HepG2 (cell line): Measurements from ENCODE around the gene CNTROB. TPM values are rescaled to one million over a fixed set of nuclear protein-coding genes. Genes with fewer than 3 reads are reported as not detected.

ENCODE experiments used
- ATAC-seq: fragments of 200-7000 bp; cut with Tn5 transposase; 3 replicates; pipeline ENCODE4 v1.9.1; 2020; ENCODE audit warnings: mild to moderate bottlenecking, moderate library complexity
- BruUV-seq: library from RNA; stranded (reverse); fragments of 400-500 nt; replicated peaks from 2 replicates; lab custom pipeline; 2021; lab: Mats Ljungman, UMichigan
- CTCF ChIA-PET: fragments of 300-600 bp; formaldehyde crosslinking; extraction: SDS; loops from one replicate; lab custom pipeline; 2021; ENCODE audit warnings: low total read pairs, inconsistent platforms, low intra/inter-chr PET ratio; lab: Yijun Ruan, JAX
- POLR2A ChIA-PET: fragments of 350-600 bp; sonication (Branson Sonifier 250); formaldehyde crosslinking; loops from one replicate; lab custom pipeline; 2020; ENCODE audit warnings: antibody characterized with exemption, inconsistent platforms; lab: Yijun Ruan, JAX
- DNase-seq: peaks from one replicate; pipeline ENCODE4 v3.0.0-alpha.2; 2015; ENCODE audit warnings: low spot score
- FAIRE-seq: peaks from 3 replicates; lab custom pipeline; 2011; peaks lifted over from hg19 to GRCh38; lab: Jason Lieb, UNC
- H2AFZ ChIP-seq: one replicate; pipeline ENCODE4 v1.6.1; 2011; ENCODE audit warnings: low read length, inconsistent platforms
- H3K27ac ChIP-seq: fragments of 300-600 bp; 3 replicates; pipeline ENCODE4 v1.8.0; 2011; ENCODE audit warnings: mixed run types, mild to moderate bottlenecking, mixed read lengths, low read length, inconsistent platforms; ENCODE audit not compliant: insufficient read depth; ENCODE audit errors: extremely low read length
- H3K27me3 ChIP-seq, 2 experiments: fragments of 200-600 bp in 1 of 2; 2 replicates in 1 of 2; 3 replicates in 1 of 2; pipeline versions ENCODE4 v1.6.0 to v1.8.0; 2011; ENCODE audit warnings: low read length in 2 of 2, mild to moderate bottlenecking in 2 of 2, moderate library complexity in 2 of 2, inconsistent platforms in 1 of 2; ENCODE audit not compliant: insufficient read depth in 2 of 2, control insufficient read depth in 1 of 2
- H3K36me3 ChIP-seq, 2 experiments: fragments of 200-600 bp in 1 of 2; replicated peaks in 1 of 2; 2 replicates in 1 of 2; 3 replicates in 1 of 2; pipeline versions ENCODE4 v1.5.1 to v1.8.0; 2011; ENCODE audit warnings: low read length in 2 of 2, inconsistent platforms in 1 of 2; ENCODE audit not compliant: insufficient read depth in 2 of 2, control insufficient read depth in 1 of 2
- H3K4me1 ChIP-seq: 2 replicates; pipeline ENCODE4 v1.5.1; 2012; ENCODE audit warnings: low read length, inconsistent platforms; ENCODE audit not compliant: insufficient read depth
- H3K4me2 ChIP-seq: 2 replicates; pipeline ENCODE4 v1.6.0; 2011; ENCODE audit warnings: low read depth, low read length, inconsistent platforms
- H3K4me3 ChIP-seq, 3 experiments: fragments of 200-600 bp in 1 of 3; sonication (generic), shearing (Covaris generic) in 1 of 3; replicated peaks in 1 of 3; 2 replicates each; pipeline ENCODE4 v1.5.1; 2011 to 2016; ENCODE audit warnings: low read length in 3 of 3, inconsistent platforms in 2 of 3, low read depth in 2 of 3, mild to moderate bottlenecking in 2 of 3, control low read depth in 1 of 3, mixed read lengths in 1 of 3; ENCODE audit not compliant: insufficient read depth in 1 of 3
- H3K79me2 ChIP-seq: one replicate; pipeline ENCODE4 v1.6.1; 2011; ENCODE audit warnings: low read length, inconsistent platforms; ENCODE audit not compliant: insufficient read depth
- H3K9ac ChIP-seq: 2 replicates; pipeline ENCODE4 v1.6.0; 2011; ENCODE audit warnings: mild to moderate bottlenecking, low read depth, low read length, inconsistent platforms; ENCODE audit not compliant: insufficient read depth
- H3K9me3 ChIP-seq: 2 replicates; pipeline ENCODE4 v1.5.1; 2012; ENCODE audit warnings: mild to moderate bottlenecking, low read length
- H4K20me1 ChIP-seq: 2 replicates; pipeline ENCODE4 v1.6.0; 2011; ENCODE audit warnings: inconsistent platforms, mild to moderate bottlenecking, low read length, moderate library complexity; ENCODE audit not compliant: insufficient read depth
- ASH2L ChIP-seq: fragments of 300-600, 200-600 bp; sonication (generic); IDR thresholded peaks from 2 replicates; pipeline ENCODE4 v1.7.0; 2017; ENCODE audit warnings: low read depth, mild to moderate bottlenecking, moderate library complexity, mixed read lengths, low read length; ENCODE audit not compliant: insufficient read length
- ATF3 ChIP-seq: sonication (generic); formaldehyde crosslinking; IDR thresholded peaks from 2 replicates; pipeline ENCODE4 v1.4.0; 2020; ENCODE audit warnings: missing genetic modification reagents
- CTCF ChIP-seq: sonication (generic); formaldehyde crosslinking; IDR thresholded peaks from 2 replicates; pipeline ENCODE4 v1.5.0; 2020; ENCODE audit warnings: mild to moderate bottlenecking, missing genetic modification reagents, moderate library complexity
- FOXA1 ChIP-seq, 2 experiments: fragments of 450-650 bp in 1 of 2; sonication (generic) in 1 of 2; formaldehyde crosslinking in 1 of 2; IDR thresholded peaks; 2 replicates each; pipeline versions ENCODE4 v1.4.0 to v1.6.1; 2016 to 2020; ENCODE audit warnings: missing genetic modification reagents in 1 of 2
- FOXJ3 ChIP-seq: sonication (generic); formaldehyde crosslinking; IDR thresholded peaks from 2 replicates; pipeline ENCODE4 v1.4.0; 2020; ENCODE audit warnings: missing genetic modification reagents, mild to moderate bottlenecking, borderline replicate concordance
- HDAC1 ChIP-seq: sonication (generic); formaldehyde crosslinking; IDR thresholded peaks from 2 replicates; pipeline ENCODE4 v1.5.1; 2020; ENCODE audit warnings: mild to moderate bottlenecking, missing genetic modification reagents
- KLF15 ChIP-seq: sonication (generic); formaldehyde crosslinking; IDR thresholded peaks from 2 replicates; pipeline ENCODE4 v1.8.1; 2023; ENCODE audit warnings: borderline replicate concordance, mild to moderate bottlenecking, inconsistent platforms, missing genetic modification reagents, mixed read lengths
- LCORL ChIP-seq, 2 experiments: fragments of 450-650 bp in 1 of 2; sonication (generic) in 1 of 2; formaldehyde crosslinking in 1 of 2; IDR thresholded peaks; 2 replicates each; pipeline versions ENCODE4 v1.5.0 to v1.6.1; 2017 to 2020; ENCODE audit warnings: antibody characterized with exemption in 1 of 2, missing genetic modification reagents in 1 of 2
- MAZ ChIP-seq, 2 experiments: sonication (generic) in 1 of 2; formaldehyde crosslinking in 1 of 2; IDR thresholded peaks; 2 replicates each; pipeline versions ENCODE4 v1.5.0 to v1.6.1; 2012 to 2020; ENCODE audit warnings: low read depth in 2 of 2, mild to moderate bottlenecking in 2 of 2, borderline replicate concordance in 1 of 2, improper control_type of control experiment in 1 of 2, low read length in 1 of 2, missing genetic modification reagents in 1 of 2, moderate library complexity in 1 of 2
- NFE2 ChIP-seq: sonication (generic); formaldehyde crosslinking; IDR thresholded peaks from 2 replicates; pipeline ENCODE4 v1.4.0; 2020; ENCODE audit warnings: missing genetic modification reagents
- RBAK ChIP-seq: sonication (generic); formaldehyde crosslinking; IDR thresholded peaks from 2 replicates; pipeline ENCODE4 v1.5.1; 2020; ENCODE audit warnings: mild to moderate bottlenecking, missing genetic modification reagents
- ZNF33B ChIP-seq: sonication (generic); formaldehyde crosslinking; IDR thresholded peaks from 2 replicates; pipeline ENCODE4 v1.5.1; 2020; ENCODE audit warnings: mild to moderate bottlenecking, missing genetic modification reagents
- ZNF546 ChIP-seq: sonication (generic); formaldehyde crosslinking; conservative IDR thresholded peaks from 2 replicates; pipeline ENCODE4 v1.8.1; 2023; ENCODE audit warnings: mild to moderate bottlenecking, missing genetic modification reagents
- ZNF687 ChIP-seq: sonication (generic); formaldehyde crosslinking; IDR thresholded peaks from 2 replicates; pipeline ENCODE4 v1.5.1; 2020; ENCODE audit warnings: mild to moderate bottlenecking, missing genetic modification reagents, moderate library complexity
- ZSCAN20 ChIP-seq: sonication (generic); formaldehyde crosslinking; IDR thresholded peaks from 2 replicates; pipeline ENCODE4 v1.4.0; 2020; ENCODE audit warnings: missing genetic modification reagents, mild to moderate bottlenecking, borderline replicate concordance
- WGBS: methylation state at CpG from one replicate; pipeline ENCODE4 v1.1.6; 2017; ENCODE audit warnings: low lambda C conversion rate; 5-methylcytosine and 5-hydroxymethylcytosine counted together
- in situ Hi-C: cut with HindIII; loops from 2 replicates; pipeline ENCODE4 v1.10.0; 2017; ENCODE audit warnings: low pct_unique_long_range_greater_than_20kb; ENCODE audit not compliant: extremely low pct_ligation_motif_present
- intact Hi-C: fragments of 100-400 bp; cut with micrococcal nuclease; formaldehyde crosslinking; loops from one replicate; pipeline ENCODE4 v1.10.0; 2022; ENCODE audit not compliant: unreplicated experiment
- polyA plus RNA-seq, 8 experiments: library from polyadenylated mRNA; depleted of rRNA in 3 of 8; stranded (reverse) in 7 of 8; unstranded in 1 of 8; fragments of >200 nt; fragmentation: Illumina TruSeq in 4 of 8; extraction: Trizol in 4 of 8; gene quantifications; 2 replicates each; pipeline versions ENCODE4 v1.2.1 to v1.2.3, GENCODE V29; 2011 to 2016; ENCODE audit warnings: low read depth in 4 of 8, missing spikeins in 1 of 8, mixed read lengths in 1 of 8; ENCODE audit not compliant: insufficient read depth in 1 of 8
- total RNA-seq, 5 experiments: library from RNA; depleted of rRNA; stranded (reverse); fragments of >200 nt; fragmentation: Illumina TruSeq; extraction: Trizol; gene quantifications; 2 replicates each; pipeline ENCODE4 v1.2.3, GENCODE V29; 2016; ENCODE audit warnings: low read depth in 1 of 5

Gene CNTROB
- total and polyA plus RNA-seq, 2 of the 13 experiments (the other 11 are each of a cell fraction or from before 2014, with no cell fraction given) = 21.2 to 24.1 TPM

- Histone ChIP-seq H3K4me2 (peak overlapping the region; percentile 92), H2AFZ (peak overlapping the region; percentile 54), H3K9ac (peak overlapping the region; percentile 55; the same call in 1 of the 2 replicates), H4K20me1 (no peaks in the 10 kb centered on the region), H3K4me3 (peak overlapping the region; percentile 45 to 76 (median 68)), H3K36me3 (no peaks in the 10 kb centered on the region), H3K9me3 (no peaks in the 10 kb centered on the region), H3K4me1 (peaks cover 48% of the 10 kb centered on the region), H3K27ac (peak overlapping the region; percentile 48), H3K27me3 (peaks cover 1 to 19% of the 10 kb centered on the region in 2 experiments; a peak in 2 of 5 replicates), H3K79me2 (no peaks in the 10 kb centered on the region)
- ChIA-PET POLR2A (interaction anchor here (0.7 to 1.7 kb wide), 4 partner anchors 18 to 53 kb away, joined by 3 to 6 read pairs (median 4); partner anchors contain the start of genes KDM6B and NAA38), CTCF (no interaction called here)
- peak; percentile 22 for ATAC-seq
- intact Hi-C loops = loop anchor here (1.0 kb wide), 1 partner anchor 23 kb away; no protein-coding TSS in a partner anchor
- 2% methylated on average over 22 of the region's 30 CpGs for WGBS
- no peak for FAIRE-seq
- in situ Hi-C loops = no loop called here
- no peak for DNase-seq
- no TSS peak for BruUV-seq
- no peak for TF ChIP-seq ZNF33B (CRISPR knock-in tag)
- no peak for TF ChIP-seq LCORL (IDR thresholded peaks at IDR 0.05)
- TF ChIP-seq LCORL (CRISPR knock-in tag; IDR thresholded peaks at IDR 0.05) = 0 out of 2 replicates have a peak, but pooled peaks have one; percentile 26
- peak; percentile 1; the same call in 1 of the 2 replicates for TF ChIP-seq CTCF (CRISPR knock-in tag)
- no peak for TF ChIP-seq FOXA1 (IDR thresholded peaks at IDR 0.05)
- TF ChIP-seq FOXA1 (CRISPR knock-in tag; IDR thresholded peaks at IDR 0.05) = no peak
- TF ChIP-seq NFE2 (CRISPR knock-in tag) = no peak
- no peak for TF ChIP-seq ZNF546 (CRISPR knock-in tag)
- TF ChIP-seq ZNF687 = peak; percentile 41; the same call in 1 of the 2 replicates
- no peak for TF ChIP-seq MAZ (IDR thresholded peaks at IDR 0.05; ENCODE audit: borderline replicate concordance, low read depth, low read length)
- TF ChIP-seq MAZ (CRISPR knock-in tag; IDR thresholded peaks at IDR 0.05; ENCODE audit: low read depth) = 0 out of 2 replicates have a peak, but pooled peaks have one; percentile 28
- TF ChIP-seq HDAC1 (CRISPR knock-in tag) = 0 out of 2 replicates have a peak, but pooled peaks have one; percentile 0
- no peak for TF ChIP-seq ZSCAN20 (CRISPR knock-in tag)
- peak; percentile 17; the same call in 1 of the 2 replicates for TF ChIP-seq ATF3 (CRISPR knock-in tag)
- TF ChIP-seq RBAK (CRISPR knock-in tag) = no peak
- no peak for TF ChIP-seq KLF15
- no peak for TF ChIP-seq FOXJ3 (CRISPR knock-in tag)
- peak; percentile 3 for TF ChIP-seq ASH2L
Observed at GRCh38 chr17:7886227-7887037, 45.6 kb upstream of the CNTROB start.
